CD8-positive, alpha-beta memory T cell (primary cell): ENCODE data around the gene ASCC3. TPM values are rescaled to one million over a fixed set of nuclear protein-coding genes. Genes with fewer than 3 reads are reported as not detected.

Source experiments
- CTCF ChIA-PET: fragments of 350-600 bp; sonication (Branson Sonifier 250); formaldehyde crosslinking; loops from one replicate; lab custom pipeline; 2021; ENCODE audit warnings: antibody characterized with exemption; lab: Charles Lee
- POLR2A ChIA-PET: fragments of 350-600 bp; sonication (Branson Sonifier 250); formaldehyde crosslinking; loops from one replicate; lab custom pipeline; 2021; ENCODE audit warnings: antibody characterized with exemption; lab: Charles Lee
- DNase-seq, 5 donors: peaks; one replicate each; pipeline versions ENCODE4 v3.0.0 to v3.0.0-alpha.2; 2020 to 2022; ENCODE audit warnings: mixed read lengths in 1 of 5
- H3K27ac ChIP-seq: one replicate; pipeline ENCODE4 v1.7.0; 2013; ENCODE audit warnings: low read depth, mild to moderate bottlenecking, low read length, moderate library complexity
- H3K27me3 ChIP-seq: 2 replicates; pipeline ENCODE4 v1.7.0; 2013; ENCODE audit warnings: low read length, mild to moderate bottlenecking; ENCODE audit not compliant: insufficient read depth, poor library complexity, severe bottlenecking
- H3K36me3 ChIP-seq: 2 replicates; pipeline ENCODE4 v1.7.0; 2013; ENCODE audit warnings: mild to moderate bottlenecking, low read length, moderate library complexity; ENCODE audit not compliant: insufficient read depth
- H3K4me1 ChIP-seq: 2 replicates; pipeline ENCODE4 v1.7.0; 2013; ENCODE audit warnings: mild to moderate bottlenecking, low read length, moderate library complexity; ENCODE audit not compliant: insufficient read depth
- H3K4me3 ChIP-seq: 2 replicates; pipeline ENCODE4 v1.7.0; 2013; ENCODE audit warnings: mild to moderate bottlenecking, low read length
- H3K9me3 ChIP-seq: 2 replicates; pipeline ENCODE4 v1.7.0; 2013; ENCODE audit warnings: mild to moderate bottlenecking, low read length
- H3K27ac Mint-ChIP-seq, 8 donors: one replicate each; pipeline ENCODE4 v1.8.0; 2020 to 2021; ENCODE audit warnings: mixed read lengths in 8 of 8, mild to moderate bottlenecking in 6 of 8, inconsistent platforms in 3 of 8, moderate library complexity in 3 of 8
- H3K27me3 Mint-ChIP-seq, 2 donors: one replicate each; pipeline ENCODE4 v1.8.0; 2020 to 2021; ENCODE audit warnings: mixed read lengths in 2 of 2, mild to moderate bottlenecking in 1 of 2, moderate library complexity in 1 of 2
- H3K36me3 Mint-ChIP-seq, 3 donors: one replicate each; pipeline ENCODE4 v1.8.0; 2020 to 2021; ENCODE audit warnings: mixed read lengths in 3 of 3, inconsistent platforms in 1 of 3, mild to moderate bottlenecking in 1 of 3
- H3K4me1 Mint-ChIP-seq, 3 donors: one replicate each; pipeline ENCODE4 v1.8.0; 2020 to 2021; ENCODE audit warnings: mixed read lengths in 3 of 3, inconsistent platforms in 1 of 3, mild to moderate bottlenecking in 1 of 3
- H3K4me3 Mint-ChIP-seq, 7 donors: one replicate each; pipeline ENCODE4 v1.8.0; 2020 to 2021; ENCODE audit warnings: mixed read lengths in 7 of 7, mild to moderate bottlenecking in 6 of 7, moderate library complexity in 4 of 7, inconsistent platforms in 2 of 7
- H3K9me3 Mint-ChIP-seq, 5 donors: one replicate each; pipeline ENCODE4 v1.8.0; 2020 to 2022; ENCODE audit warnings: mixed read lengths in 5 of 5, mild to moderate bottlenecking in 3 of 5, moderate library complexity in 2 of 5, inconsistent platforms in 1 of 5
- polyA plus RNA-seq: library from polyadenylated mRNA; unstranded; fragments of 300-500 nt; fragmentation: Illumina TruSeq; gene quantifications from one replicate; pipeline ENCODE4 v1.2.3, GENCODE V29; 2021
- total RNA-seq, 2 experiments: library from RNA; stranded (reverse); gene quantifications; one replicate each; pipeline ENCODE4 v1.2.3, GENCODE V29; 2021

ASCC3 gene
- total and polyA plus RNA-seq, 3 experiments from 2014 or later = 26.8 to 65.1 (median 64.0) TPM

DNA sequence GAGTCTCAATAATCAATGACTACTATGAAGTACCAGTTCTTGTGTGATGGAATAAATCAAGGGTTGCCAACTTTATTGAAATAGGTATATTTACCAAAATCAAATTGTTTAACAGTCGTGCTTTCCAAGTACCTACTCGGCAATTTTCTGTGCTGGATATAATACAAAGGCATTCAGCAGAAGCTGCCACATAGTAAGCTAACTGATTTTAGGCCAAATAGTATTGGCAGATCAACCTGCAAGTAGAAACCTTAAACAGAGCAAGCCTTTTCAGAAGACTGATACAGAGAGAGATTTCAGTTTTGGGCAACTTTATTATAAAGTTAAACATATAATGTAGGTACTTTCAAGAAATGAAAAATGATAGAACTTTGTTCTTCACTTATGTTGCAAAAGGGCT is 174.6 kb downstream of the ASCC3 start:
- Histone ChIP-seq H3K9me3 (no peaks in the 10 kb centered on the region), H3K27ac (no peak overlapping the region), H3K36me3 (no peaks in the 10 kb centered on the region), H3K4me3 (no peak overlapping the region), H3K4me1 (no peaks in the 10 kb centered on the region), H3K27me3 (no peaks in the 10 kb centered on the region)
- Mint-ChIP-seq H3K4me3 (no peak overlapping the region), H3K4me1 (peaks cover 0 to 4% (median 0%) of the 10 kb centered on the region in 3 donors), H3K9me3 (peaks cover 0 to 4% (median 1%) of the 10 kb centered on the region in 5 donors), H3K27me3 (no peaks in the 10 kb centered on the region), H3K27ac (no peak overlapping the region), H3K36me3 (peaks cover 16 to 20% (median 19%) of the 10 kb centered on the region in 3 donors)
- ChIA-PET CTCF (no interaction called here), POLR2A (no interaction called here)
- DNase-seq = no peak

DNA sequence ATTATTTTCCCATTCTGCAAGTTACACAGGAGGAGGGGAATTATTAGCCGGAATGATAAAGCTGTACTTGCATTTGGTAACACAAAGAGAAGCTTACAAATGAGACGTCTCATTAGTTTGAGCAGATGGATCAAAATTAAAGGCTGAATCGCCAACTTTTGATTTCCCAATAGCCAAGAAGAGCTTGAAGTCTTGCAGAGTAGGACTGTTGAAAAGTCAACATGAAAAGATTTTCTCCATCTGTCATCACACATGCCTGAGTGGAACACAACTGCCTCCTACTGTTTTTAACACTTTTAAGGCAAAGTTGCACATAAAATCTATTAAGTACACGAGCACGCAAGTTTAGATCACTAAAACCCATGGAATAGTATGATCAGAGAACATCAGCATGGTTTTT is 176.2 kb downstream of the ASCC3 start:
- ChIA-PET POLR2A (no interaction called here), CTCF (no interaction called here)
- no peak overlapping the region for H3K27ac ChIP-seq
- peaks cover 0 to 4% (median 0%) of the 10 kb centered on the region in 3 donors for H3K4me1 Mint-ChIP-seq
- DNase-seq = no peak
- peaks cover 0 to 8% (median 5%) of the 10 kb centered on the region in 5 donors for H3K9me3 Mint-ChIP-seq
- no peaks in the 10 kb centered on the region for H3K27me3 Mint-ChIP-seq
- H3K27me3 ChIP-seq = no peaks in the 10 kb centered on the region
- no peaks in the 10 kb centered on the region for H3K4me1 ChIP-seq
- peaks cover 20 to 29% (median 22%) of the 10 kb centered on the region in 3 donors for H3K36me3 Mint-ChIP-seq
- no peak overlapping the region for H3K4me3 Mint-ChIP-seq
- H3K36me3 ChIP-seq = no peaks in the 10 kb centered on the region
- no peaks in the 10 kb centered on the region for H3K9me3 ChIP-seq
- H3K27ac Mint-ChIP-seq = no peak overlapping the region
- no peak overlapping the region for H3K4me3 ChIP-seq

DNA sequence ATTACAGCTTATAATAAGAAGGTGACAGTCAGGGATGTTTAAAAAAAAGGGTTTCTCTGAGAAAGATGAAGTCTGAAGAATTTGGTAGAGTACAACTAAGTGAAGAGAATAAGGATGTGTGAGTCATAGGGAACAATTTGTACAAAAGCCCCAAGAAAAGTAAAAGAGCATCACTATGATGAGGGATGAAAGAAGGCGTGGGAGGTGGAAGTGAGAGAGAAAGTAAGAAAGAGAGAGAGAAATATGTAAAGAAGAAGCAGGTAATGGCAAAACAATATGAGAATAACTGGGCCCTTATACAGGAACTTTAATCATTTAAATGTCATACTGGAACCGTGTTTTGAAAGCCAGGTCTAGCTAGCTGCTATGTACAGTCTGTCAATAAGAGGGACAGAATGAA is 179.4 kb downstream of the ASCC3 start:
- ChIA-PET CTCF (no interaction called here), POLR2A (no interaction called here)
- no peak for DNase-seq
- H3K27ac Mint-ChIP-seq = no peak overlapping the region
- H3K9me3 ChIP-seq = no peaks in the 10 kb centered on the region
- H3K4me1 ChIP-seq = no peaks in the 10 kb centered on the region
- peaks cover 0 to 17% (median 11%) of the 10 kb centered on the region in 5 donors for H3K9me3 Mint-ChIP-seq
- H3K4me3 Mint-ChIP-seq = no peak overlapping the region
- H3K27me3 Mint-ChIP-seq = no peaks in the 10 kb centered on the region
- peaks cover 26 to 37% (median 29%) of the 10 kb centered on the region in 3 donors for H3K36me3 Mint-ChIP-seq
- no peaks in the 10 kb centered on the region for H3K36me3 ChIP-seq
- peaks cover 0 to 1% (median 0%) of the 10 kb centered on the region in 3 donors for H3K4me1 Mint-ChIP-seq
- H3K4me3 ChIP-seq = no peak overlapping the region
- H3K27me3 ChIP-seq = no peaks in the 10 kb centered on the region
- H3K27ac ChIP-seq = no peak overlapping the region

DNA sequence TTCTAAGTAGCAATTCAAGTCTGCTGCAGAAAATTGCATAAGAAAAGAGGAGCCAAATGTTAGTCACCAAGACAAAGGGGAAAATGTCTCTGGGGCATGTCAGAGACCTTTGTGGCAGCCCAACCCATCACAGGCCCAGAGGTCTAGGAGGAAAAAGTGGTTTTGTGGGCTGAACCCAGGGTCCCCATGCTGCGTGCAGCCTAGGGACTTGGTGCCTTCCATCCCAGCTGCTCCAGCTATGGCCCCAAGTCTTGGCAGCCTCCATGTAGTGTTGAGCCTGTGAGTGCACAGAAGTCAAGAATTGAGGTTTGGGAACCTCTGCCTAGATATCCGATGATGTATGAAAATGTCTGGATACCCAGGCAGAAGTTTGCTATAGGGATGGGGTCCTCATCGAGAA is 181.1 kb downstream of the ASCC3 start:
- H3K36me3 ChIP-seq = no peaks in the 10 kb centered on the region
- no peaks in the 10 kb centered on the region for H3K27me3 Mint-ChIP-seq
- H3K27ac Mint-ChIP-seq = no peak overlapping the region
- peaks cover 26 to 34% (median 29%) of the 10 kb centered on the region in 3 donors for H3K36me3 Mint-ChIP-seq
- peaks cover 0 to 17% (median 11%) of the 10 kb centered on the region in 5 donors for H3K9me3 Mint-ChIP-seq
- H3K27me3 ChIP-seq = no peaks in the 10 kb centered on the region
- peaks cover 0 to 1% (median 0%) of the 10 kb centered on the region in 3 donors for H3K4me1 Mint-ChIP-seq
- no peaks in the 10 kb centered on the region for H3K4me1 ChIP-seq
- ChIA-PET POLR2A (no interaction called here), CTCF (no interaction called here)
- no peaks in the 10 kb centered on the region for H3K9me3 ChIP-seq
- H3K27ac ChIP-seq = no peak overlapping the region
- DNase-seq = no peak
- no peak overlapping the region for H3K4me3 ChIP-seq
- no peak overlapping the region for H3K4me3 Mint-ChIP-seq

- POLR2A ChIA-PET = no interaction called here
- H3K4me1 Mint-ChIP-seq = peaks cover 0 to 1% (median 0%) of the 10 kb centered on the region in 3 donors
- H3K4me3 Mint-ChIP-seq = no peak overlapping the region
These were observed 185.7 kb downstream of the ASCC3 start for GRCh38 chr6:100695445-100695844.

GRCh38 chr6:100693249-100693927 is 187.7 kb downstream of the ASCC3 start:
- H3K9me3 Mint-ChIP-seq = no peaks in the 10 kb centered on the region
- no peaks in the 10 kb centered on the region for H3K4me1 Mint-ChIP-seq
- ChIA-PET CTCF (no interaction called here), POLR2A (no interaction called here)
- peaks cover 0 to 4% (median 1%) of the 10 kb centered on the region in 3 donors for H3K36me3 Mint-ChIP-seq
- H3K27me3 Mint-ChIP-seq = no peaks in the 10 kb centered on the region
- Histone ChIP-seq H3K27ac (no peak overlapping the region), H3K27me3 (no peaks in the 10 kb centered on the region), H3K4me1 (no peaks in the 10 kb centered on the region), H3K9me3 (no peaks in the 10 kb centered on the region), H3K36me3 (no peaks in the 10 kb centered on the region), H3K4me3 (no peak overlapping the region)
- no peak overlapping the region for H3K27ac Mint-ChIP-seq
- no peak for DNase-seq
- H3K4me3 Mint-ChIP-seq = no peak overlapping the region

More at GRCh38 chr6:100695445-100695844, 185.7 kb downstream of the ASCC3 start:
- H3K27me3 Mint-ChIP-seq = no peaks in the 10 kb centered on the region
- H3K27ac Mint-ChIP-seq = no peak overlapping the region
- CTCF ChIA-PET = no interaction called here
- no peak overlapping the region for H3K4me3 ChIP-seq
- H3K27ac ChIP-seq = no peak overlapping the region
- peaks cover 9 to 15% (median 9%) of the 10 kb centered on the region in 3 donors for H3K36me3 Mint-ChIP-seq
- peaks cover 0 to 9% (median 6%) of the 10 kb centered on the region in 5 donors for H3K9me3 Mint-ChIP-seq
- no peaks in the 10 kb centered on the region for H3K4me1 ChIP-seq
- DNase-seq = no peak
- H3K27me3 ChIP-seq = no peaks in the 10 kb centered on the region
- no peaks in the 10 kb centered on the region for H3K9me3 ChIP-seq
- H3K36me3 ChIP-seq = no peaks in the 10 kb centered on the region

GRCh38 chr6:100691972-100692371 is 189.2 kb downstream of the ASCC3 start:
- Histone ChIP-seq H3K4me3 (no peak overlapping the region), H3K36me3 (no peaks in the 10 kb centered on the region), H3K27ac (no peak overlapping the region), H3K27me3 (no peaks in the 10 kb centered on the region), H3K4me1 (no peaks in the 10 kb centered on the region), H3K9me3 (no peaks in the 10 kb centered on the region)
- POLR2A ChIA-PET = no interaction called here
- CTCF ChIA-PET = no interaction called here
- Mint-ChIP-seq H3K9me3 (no peaks in the 10 kb centered on the region), H3K27ac (no peak overlapping the region), H3K4me1 (no peaks in the 10 kb centered on the region), H3K27me3 (no peaks in the 10 kb centered on the region), H3K36me3 (peaks cover under 1 to 6% (median 6%) of the 10 kb centered on the region in 3 donors), H3K4me3 (no peak overlapping the region)
- DNase-seq = no peak

GRCh38 chr6:100686216-100686615 is 194.9 kb downstream of the ASCC3 start:
- CTCF ChIA-PET = no interaction called here

More at GRCh38 chr6:100686216-100686615, 194.9 kb downstream of the ASCC3 start:
- Mint-ChIP-seq H3K27ac (no peak overlapping the region), H3K36me3 (peaks cover 4 to 15% (median 11%) of the 10 kb centered on the region in 3 donors), H3K4me1 (no peaks in the 10 kb centered on the region), H3K9me3 (no peaks in the 10 kb centered on the region), H3K4me3 (no peak overlapping the region), H3K27me3 (no peaks in the 10 kb centered on the region)
- H3K9me3 ChIP-seq = no peaks in the 10 kb centered on the region
- no peak overlapping the region for H3K4me3 ChIP-seq
- no peaks in the 10 kb centered on the region for H3K4me1 ChIP-seq
- no peaks in the 10 kb centered on the region for H3K27me3 ChIP-seq
- no peak overlapping the region for H3K27ac ChIP-seq
- POLR2A ChIA-PET = no interaction called here
- no peaks in the 10 kb centered on the region for H3K36me3 ChIP-seq
- DNase-seq = no peak
